Tibial nerve (tissue), 3 donors: ENCODE results near the gene ADH1C.

ENCODE experiments used
- POLR2A ChIP-seq, 2 donors: fragments of 450-650 bp; IDR thresholded peaks; one replicate each; pipeline ENCODE4 v1.6.1; 2017; ENCODE audit warnings: antibody characterized with exemption in 2 of 2, mild to moderate bottlenecking in 2 of 2, moderate library complexity in 2 of 2
- TF ChIP-seq, protein P1 (sequence below), 5 experiments: fragments of 200-600 bp in 3 of 5; fragments of 450-650 bp in 2 of 5; sonication (generic) in 3 of 5; IDR thresholded peaks; one replicate each; pipeline ENCODE4 v1.5.1; 2016 to 2019; ENCODE audit warnings: antibody characterized with exemption in 5 of 5, mild to moderate bottlenecking in 3 of 5, moderate library complexity in 2 of 5

DNA sequence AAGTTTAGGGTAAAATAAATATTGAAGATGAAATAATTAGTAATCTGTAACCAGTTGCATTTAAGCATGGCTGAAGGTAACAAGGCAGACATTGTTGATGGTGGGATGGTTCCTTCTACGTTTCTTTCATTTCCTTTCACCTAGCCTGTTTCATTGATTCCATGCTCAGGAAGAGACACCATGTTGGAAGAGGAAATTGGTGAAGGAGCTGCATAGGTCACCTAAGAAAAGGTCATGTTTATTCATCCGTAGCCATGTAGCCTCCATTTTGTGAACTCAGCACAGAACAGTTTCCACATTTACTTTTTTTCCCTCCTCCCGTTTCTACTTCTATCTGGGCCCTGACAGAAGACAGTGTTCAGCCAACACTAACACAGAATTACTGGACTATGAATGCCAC, 35.2 kb downstream of the ADH1C start:
- TF ChIP-seq, protein P1, sequence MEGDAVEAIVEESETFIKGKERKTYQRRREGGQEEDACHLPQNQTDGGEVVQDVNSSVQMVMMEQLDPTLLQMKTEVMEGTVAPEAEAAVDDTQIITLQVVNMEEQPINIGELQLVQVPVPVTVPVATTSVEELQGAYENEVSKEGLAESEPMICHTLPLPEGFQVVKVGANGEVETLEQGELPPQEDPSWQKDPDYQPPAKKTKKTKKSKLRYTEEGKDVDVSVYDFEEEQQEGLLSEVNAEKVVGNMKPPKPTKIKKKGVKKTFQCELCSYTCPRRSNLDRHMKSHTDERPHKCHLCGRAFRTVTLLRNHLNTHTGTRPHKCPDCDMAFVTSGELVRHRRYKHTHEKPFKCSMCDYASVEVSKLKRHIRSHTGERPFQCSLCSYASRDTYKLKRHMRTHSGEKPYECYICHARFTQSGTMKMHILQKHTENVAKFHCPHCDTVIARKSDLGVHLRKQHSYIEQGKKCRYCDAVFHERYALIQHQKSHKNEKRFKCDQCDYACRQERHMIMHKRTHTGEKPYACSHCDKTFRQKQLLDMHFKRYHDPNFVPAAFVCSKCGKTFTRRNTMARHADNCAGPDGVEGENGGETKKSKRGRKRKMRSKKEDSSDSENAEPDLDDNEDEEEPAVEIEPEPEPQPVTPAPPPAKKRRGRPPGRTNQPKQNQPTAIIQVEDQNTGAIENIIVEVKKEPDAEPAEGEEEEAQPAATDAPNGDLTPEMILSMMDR (IDR thresholded peaks at IDR 0.05) = no peak
- TF ChIP-seq POLR2A (IDR thresholded peaks at IDR 0.05) = no peak
